GM18861 (cell line): ENCODE data around the gene STARD10.
"Not testable (repeated sequence)": the region's sequence is repeated elsewhere in the genome, so short reads cannot be mapped to it uniquely, and the experiment has no call there.

ENCODE experiments used
- ATAC-seq: cut with Tn5 transposase; IDR thresholded peaks from one replicate; pipeline ENCODE4 v1.9.1; 2021; ENCODE audit not compliant: unreplicated experiment

STARD10 gene

DNA sequence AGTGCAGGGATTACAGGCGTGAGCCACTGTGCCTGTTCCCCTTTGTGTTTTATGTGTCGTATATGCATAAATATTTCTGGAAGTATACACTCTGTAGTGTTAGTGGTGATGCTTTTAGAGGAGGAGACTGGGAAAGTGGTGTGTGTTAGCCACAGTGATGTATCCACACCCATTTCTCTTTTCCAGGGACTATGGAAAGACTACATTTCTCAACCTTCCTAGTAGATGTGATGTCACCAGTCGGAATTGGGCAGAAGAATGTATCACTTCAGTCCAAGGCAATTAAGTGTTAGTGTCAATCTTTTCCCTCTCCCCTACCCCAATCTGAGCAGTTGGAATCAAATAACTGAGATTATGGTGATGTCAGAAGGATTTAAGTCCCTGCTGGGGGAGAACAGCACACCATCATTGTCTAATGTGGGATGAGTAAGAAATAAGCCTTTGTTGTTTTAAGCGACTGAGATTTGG, 14.5 kb upstream of the STARD10 start:
- no peak for ATAC-seq

DNA sequence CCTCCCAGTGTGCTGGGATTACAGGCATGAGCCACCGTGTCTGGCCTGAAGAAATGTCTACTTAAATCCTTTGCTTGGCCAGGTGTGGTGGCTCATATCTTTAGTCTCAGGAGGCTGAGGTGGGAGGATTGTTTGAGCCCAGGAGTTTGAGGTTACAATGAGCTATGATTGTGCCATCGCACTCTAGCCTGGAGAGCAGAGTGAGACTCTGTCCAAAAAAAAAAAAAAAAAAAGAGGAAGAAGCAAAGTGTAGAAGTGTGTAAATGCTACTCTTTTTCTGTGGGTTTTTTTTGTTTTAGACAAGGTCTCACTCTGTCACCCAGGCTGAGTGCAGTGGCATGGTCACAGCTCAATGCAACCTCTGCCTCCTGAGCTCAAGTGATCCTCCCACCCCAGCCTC, 13.9 kb upstream of the STARD10 start:
- ATAC-seq: no peak

DNA sequence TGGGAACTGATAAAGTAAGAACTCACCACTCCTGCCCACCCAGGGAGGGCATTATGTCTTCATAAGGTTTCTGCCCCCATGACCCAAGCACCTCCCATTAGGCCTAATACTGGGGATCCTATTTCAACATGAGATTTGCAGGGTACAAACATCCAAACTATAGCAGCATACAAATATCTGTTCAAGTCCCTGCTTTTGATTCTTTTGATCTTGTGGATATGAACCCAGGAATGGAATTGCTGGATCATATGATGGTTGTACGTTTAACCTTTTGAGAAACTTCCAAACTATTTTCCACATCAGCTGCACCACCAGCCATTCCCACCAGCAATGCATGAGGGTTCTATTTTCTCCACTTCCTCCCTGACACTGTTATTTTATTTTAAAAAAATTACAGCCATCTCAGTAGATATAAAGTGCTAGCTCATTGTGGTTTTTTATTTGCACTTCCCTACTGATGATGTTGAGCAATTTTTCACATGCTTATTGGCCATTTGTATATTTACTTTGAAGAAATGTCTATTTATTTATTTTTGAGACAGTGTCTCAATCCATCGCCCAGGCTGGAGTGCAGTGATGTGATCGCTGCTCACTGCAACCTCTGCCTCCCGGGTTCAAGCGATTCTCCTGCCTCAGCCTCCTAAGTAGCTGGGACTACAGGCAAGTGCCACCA, 13.3 kb upstream of the STARD10 start:
- ATAC-seq: no peak

DNA sequence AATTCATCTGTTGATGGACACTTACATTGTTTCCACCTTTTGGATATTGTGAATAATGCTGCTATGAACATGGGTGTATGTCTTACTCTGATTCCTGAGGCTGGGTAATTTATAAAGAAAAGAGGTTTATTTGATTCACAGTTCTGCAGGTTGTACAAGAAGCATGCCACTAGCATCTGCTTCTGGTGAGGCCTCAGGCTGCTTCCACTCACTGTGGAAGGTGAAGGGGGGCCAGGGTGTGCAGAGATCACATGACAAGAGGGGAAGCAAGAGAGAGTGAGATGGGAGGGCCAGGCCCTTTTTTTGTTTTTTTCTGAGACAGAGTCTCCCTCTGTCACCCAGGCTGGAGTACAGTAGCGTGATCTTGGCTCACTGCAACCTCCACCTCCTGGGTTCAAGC, 12.5 kb upstream of the STARD10 start:
- not testable (repeated sequence) for ATAC-seq

DNA sequence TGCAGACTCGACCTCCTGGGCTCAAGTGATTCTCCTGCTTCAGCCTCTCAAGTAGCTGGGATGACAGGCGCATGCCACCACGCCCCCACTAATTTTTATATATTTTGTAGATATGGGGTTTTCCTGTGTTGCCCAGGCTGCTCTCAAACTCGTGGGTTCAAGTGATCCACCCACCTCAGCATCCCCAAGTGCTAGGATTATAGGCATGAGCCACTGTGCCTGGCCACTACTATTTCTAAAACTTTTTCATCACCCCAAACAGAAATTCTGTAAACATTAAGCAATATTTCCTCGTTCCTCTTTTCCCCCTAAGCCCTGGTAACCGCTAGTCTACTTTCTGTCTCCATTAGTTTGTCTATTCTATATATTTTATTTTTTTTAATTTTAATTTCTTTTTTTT, 11.4 kb upstream of the STARD10 start:
- no peak for ATAC-seq

DNA sequence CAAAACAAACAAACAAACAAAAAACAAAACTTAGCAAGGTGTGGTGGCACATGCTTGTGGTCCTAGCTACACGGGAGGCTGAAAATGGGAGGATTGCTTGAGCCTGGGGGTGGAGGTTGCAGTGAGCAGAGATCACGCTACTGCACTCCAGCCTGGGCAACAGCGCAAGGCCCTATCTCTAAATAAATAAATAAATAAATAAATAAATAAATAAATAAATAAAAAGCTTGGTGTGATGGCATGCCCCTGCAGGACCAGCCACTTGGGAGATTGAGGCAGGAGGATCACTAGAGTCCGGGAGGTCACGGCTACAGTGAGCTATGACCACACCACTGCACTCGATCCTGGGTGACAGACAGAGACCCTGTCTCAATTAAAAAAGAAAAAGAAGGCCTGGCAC, 9.0 kb upstream of the STARD10 start:
- no peak for ATAC-seq

DNA sequence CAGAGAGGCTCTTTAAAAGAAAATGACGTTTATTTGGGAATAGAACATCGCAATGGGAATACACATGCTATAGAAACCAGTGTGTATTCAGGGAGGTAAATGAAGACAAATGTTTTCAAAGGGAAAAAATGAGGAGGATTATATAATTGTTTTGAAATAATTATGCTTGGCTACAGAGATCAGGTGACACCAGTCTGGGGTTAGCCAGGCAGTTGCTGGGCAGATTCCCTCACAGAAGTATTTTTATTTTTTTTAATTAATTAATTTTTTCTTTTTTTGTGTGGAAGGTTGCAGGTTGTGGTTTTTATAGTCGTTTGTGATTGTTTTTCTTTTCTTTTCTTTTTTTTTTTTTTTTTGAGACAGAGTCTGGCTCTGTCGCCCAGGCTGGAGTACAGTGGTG, 5.6 kb upstream of the STARD10 start:
- ATAC-seq: no peak

DNA sequence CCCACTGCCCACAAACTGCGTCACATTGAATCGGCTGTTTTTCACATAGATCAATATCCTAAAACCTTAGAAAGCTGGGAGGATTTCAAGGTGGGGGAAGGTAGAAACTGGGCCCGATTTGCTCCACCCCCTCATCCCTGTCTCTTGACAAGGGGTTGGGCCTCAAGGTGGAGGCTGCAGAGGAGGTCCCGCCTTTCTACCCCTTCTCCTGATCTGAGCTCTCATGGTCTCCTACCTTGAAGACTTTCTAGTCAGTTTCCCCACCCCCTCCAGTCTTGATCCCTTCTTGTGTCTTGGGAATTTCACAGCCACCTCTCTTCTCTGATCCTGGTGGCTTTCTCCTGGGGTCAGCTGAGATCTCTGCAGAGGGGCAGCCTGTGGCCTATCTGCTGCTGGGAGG, 4.5 kb upstream of the STARD10 start:
- ATAC-seq: no peak

DNA sequence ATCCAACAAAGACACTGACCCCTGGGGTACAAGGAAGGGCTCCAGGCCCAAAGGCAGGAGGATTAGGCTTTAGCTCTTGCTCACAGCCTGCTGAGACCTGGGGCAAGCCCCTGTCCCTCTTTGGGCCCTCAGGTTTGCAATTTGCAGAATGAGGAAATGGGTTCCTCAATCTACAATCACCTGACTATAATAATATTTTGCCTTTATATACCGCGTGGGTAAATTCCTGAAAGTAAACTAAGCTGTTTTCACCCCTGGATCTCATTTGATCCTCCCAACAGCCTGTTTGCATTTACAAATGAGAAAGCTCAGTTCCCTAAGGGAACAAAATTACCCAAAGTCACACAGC, 797 bp downstream of the STARD10 start:
- ATAC-seq: no peak

DNA sequence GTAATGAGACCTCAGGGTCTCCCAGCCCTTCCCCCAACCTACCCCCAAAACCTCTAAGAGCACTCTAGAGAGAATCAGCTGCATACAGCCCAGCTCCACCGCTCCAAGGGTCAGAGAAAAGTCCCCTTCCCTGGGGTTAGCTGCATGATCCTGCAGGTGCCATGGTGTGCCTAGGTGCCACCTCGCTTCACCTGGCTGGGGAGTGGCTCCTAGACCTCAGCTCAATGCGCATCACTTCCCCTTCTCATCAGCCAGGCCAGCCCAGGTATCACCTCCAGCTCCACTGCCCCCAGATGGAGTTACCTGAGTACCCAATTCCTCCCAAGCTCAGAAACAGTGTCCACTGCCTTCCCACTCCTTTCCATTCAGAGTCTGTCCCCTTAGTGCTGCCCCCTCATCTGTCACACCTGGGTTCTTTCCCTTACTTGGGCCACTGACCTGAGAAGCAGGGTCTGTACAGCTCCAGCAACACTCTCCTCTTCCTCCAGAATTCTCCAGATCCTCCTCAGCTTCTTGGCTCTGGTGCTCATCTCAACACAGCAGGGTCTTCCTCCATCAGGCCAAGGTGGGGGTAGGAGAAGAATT, 1.3 kb downstream of the STARD10 start:
- ATAC-seq: no peak

DNA sequence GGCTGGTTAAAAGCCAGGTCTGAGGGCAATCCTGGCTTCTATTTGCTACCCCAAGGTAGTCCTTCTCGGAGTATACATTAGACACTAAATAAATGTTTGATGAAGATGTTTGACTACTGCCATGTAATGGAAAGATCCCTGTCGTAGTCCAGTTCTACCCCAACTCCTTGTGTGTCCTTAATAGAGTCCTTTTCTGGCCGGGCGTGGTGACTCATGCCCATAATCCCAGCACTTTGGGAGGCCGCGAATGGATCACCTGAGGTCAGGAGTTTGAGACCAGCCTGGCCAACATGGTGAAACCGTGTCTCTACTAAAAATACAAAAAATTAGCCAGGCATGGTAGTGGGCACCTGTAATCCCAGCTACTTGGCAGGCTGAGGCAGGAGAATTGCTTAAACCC, 2.6 kb downstream of the STARD10 start:
- ATAC-seq: not testable (repeated sequence)

DNA sequence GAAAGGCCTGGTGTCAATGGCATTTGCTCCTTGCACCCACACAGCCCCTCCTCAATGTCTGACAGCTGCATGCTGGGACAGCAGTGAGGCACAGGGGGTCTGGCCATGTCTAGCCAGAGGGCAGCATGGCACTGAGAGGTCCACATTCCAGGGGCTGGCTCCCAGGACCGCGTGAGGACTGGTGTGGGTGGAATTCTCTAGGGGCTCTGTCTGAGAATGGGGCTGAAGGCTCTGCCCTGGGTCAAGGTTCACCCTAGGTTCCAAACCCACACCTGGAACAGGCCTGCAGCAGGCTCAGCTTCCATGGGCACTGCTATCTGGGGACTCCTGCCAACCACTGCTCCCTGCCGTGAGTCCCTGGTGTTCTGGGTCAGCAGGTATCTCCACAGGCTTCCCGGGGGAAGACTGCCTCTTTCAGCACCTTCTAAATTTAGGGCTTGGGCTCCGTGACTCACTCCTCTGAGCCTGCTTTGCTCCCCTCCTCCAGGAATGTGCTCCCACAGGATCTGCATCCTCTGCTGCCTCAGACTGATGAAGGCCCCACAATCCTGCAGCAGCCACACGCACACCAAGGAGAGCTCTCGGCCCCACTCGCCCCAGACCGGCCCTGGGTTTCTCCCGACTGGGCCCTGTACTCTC, 4.2 kb downstream of the STARD10 start:
- no peak for ATAC-seq

DNA sequence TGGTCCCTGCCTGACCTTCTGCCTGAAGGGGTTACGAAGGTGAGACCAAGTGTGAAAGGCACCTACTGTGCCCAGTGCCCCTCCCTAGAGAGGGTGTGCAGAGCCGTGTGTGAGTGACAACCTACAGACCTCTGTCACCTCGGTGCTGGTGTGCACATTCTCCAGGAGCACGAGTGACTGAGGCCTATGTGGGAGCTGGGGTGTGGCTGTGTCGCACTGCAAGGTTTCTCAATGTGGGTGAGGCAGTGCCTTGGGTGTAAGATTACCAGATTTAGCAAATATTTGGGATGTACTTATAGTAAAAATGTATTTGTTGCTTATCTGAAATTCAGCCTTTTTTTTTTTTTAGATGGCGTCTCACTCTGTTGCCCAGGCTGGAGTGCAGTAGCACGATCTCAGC, 5.6 kb downstream of the STARD10 start:
- no peak for ATAC-seq

DNA sequence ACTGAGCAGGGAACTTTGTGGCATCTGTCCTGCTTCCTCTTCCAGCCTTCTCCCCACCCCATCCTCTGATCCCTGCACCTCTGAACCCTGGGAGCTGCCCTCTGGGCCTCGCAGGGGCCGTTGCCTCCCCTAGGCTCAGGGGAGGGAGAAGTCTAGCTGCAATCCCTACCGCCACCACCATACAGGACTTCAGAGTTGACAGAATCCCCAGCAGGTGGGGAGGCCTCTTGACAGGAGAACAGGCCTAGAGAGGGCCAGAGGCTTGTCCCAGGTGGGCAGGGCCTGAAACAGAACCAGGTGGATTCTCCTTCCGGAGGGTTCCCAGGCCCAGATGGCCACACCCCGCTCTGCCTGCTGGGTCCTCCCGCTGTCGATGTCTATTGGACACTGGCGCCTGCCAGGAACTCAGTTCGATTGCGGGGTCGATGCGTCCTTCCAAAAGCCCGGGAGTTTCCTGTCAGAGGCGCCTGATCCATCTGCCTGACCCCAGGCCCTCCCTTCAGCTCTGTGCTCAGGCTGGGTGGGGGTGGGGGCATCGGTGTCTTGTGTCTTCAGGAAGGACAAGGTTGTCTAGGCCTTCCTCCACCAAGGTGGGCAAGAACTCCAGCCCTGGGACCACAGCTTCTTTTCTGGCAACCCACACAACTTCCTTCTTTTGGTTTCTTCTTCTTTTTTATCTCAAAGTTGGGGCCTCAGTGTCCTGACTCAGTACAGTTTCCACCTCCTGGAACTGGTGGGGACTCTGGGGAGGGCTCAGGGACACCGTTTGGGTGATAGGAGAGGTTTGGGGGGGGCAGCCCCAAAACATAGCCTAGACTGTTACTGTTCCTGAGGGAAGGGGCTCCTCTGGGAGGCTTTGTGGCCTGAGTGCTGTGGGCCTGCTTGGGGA, 6.4 kb downstream of the STARD10 start:
- peak; percentile 50 for ATAC-seq

DNA sequence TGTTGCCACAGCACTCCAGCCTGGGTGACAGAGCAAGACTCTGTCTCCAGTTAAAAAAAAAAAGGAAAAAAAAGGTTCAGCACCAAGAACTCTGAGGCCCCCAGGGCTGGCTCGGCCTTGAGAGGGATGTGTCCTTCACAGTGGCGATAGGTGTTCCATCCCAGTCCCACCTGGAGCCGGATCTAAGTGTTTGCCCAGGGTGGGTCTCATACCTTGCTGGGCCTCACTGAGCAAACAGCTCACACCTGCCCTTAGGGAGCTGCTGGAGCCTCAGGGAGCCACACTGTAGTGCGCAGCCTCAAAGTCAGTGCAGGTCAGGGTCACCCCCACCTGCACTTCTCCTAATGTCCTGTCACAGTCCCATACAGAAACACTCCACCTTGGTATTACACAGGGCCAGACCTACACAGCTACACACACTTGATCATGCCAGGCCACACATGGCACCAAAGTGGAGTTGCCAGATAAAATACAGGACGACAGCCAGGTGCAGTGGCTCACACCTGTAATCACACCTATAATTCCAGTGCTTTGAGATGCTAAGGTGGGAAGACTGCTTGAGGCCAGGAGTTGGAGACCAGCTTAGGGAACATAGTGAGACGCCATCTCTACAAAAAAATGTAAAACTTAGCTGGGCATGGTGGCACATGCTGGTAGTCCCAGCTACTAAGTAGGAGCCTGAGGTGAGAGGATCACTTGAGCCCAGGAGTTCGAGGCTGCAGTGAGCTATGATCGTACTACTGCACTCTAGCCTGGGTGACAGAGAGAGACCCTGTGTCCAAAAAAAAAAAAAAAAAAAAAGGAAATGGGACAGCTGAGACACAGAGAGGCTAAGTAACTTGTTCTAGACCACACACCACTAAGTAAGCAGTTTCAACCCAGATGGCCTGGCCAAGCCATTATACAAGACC, 7.3 kb downstream of the STARD10 start:
- ATAC-seq: no peak

DNA sequence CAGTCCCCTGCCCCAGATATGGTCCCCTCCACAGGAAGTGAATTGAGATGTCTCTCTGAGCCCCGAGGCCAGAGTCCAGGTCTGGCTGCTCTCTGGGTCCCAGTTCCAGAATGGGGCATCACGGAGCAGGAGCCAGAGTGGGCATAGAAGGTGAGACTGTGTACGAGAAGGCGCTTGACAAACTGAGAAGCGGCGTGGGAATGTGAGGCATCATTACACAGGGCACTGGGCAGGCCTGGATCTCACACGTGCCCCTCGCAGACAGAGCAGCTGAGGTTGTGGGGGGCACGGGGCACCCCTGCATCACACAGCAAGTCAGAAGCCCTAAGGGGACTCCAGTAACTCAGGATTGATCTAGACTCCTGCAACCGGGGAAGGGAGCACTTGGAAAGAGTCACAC, 9.2 kb downstream of the STARD10 start:
- ATAC-seq: no peak

DNA sequence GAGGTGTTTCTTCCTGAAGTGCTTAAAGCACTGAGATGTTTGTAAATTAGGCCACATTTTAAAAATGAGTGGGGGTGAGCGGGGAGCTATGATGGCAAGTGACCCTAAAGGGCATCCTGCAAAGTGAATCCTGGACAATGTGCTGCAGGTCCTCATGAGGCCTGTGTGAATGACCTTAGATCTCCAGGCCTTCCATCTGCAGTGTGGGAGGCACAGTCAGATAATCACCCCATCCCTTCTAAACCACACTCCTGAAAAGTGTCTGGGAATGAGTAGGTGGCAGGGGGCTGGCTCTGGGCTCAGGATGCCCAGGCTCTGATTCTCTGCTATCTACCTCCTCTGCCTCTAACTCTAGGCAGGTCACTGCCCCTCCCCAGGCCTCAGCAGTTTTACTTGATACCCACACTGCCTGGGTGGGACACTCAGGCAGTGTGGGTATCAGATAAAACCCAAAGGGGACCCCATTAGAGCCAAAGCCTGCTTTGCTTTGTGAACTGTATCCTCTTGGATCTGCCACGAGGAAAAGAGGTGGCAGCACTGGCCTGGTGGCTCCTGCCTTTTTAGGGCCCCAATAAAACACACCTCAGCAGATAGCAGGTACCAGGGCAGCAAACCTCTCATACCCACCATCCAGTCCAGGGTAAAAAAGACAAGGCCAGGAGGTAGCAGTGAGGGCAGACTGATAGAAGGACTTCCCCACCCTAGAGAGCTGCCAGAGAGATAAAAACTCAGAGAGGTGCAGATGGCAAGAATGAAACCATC, 10.5 kb downstream of the STARD10 start:
- ATAC-seq: no peak

DNA sequence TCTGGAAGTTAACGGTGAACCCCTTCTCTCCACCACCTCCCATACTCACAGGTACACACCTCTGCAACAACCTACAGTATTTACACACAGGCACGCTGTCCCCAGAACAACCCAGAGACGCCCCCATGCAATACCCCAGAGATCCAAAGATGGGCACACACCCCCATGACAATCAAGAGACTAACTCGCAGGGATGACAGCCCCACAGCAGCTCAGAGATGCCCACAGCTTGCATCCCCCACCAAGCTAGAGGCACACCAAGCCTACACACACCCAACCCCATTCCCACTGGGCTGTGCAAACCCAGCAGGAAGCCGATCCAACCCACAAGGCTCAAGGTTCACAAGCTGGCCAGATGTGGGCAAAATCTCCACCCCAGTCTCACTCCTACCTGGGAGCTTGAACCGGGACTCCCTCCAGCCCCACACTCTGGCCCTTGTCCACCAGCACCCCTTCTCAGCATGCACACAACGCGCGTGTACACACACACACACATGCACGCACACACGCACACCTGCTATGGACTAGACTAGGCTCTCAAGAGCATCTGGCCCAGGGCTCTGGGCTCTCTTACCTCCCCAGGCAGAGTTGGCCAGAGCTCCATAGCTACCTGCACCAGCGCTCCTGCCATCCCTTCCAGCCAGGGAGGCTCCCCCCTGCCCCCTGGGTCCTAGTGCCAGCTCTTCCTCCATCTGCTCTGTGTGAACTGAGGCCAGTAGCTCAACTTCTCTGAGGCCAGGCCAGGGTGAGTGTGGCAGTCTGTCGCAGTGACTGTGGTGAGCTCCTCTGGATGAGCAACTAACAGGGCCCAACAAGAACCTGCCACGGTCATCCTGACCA, 11.5 kb downstream of the STARD10 start:
- ATAC-seq: no peak
